Central memory CD4-positive, alpha-beta T cell (primary cell): ENCODE results near the gene XKR3.
"Not testable (repeated sequence)": the region's sequence is repeated elsewhere in the genome, so short reads cannot be mapped to it uniquely, and the experiment has no call there.

Experiments
- DNase-seq: peaks from one replicate; pipeline ENCODE4 v3.0.0; 2022

XKR3 gene

DNA sequence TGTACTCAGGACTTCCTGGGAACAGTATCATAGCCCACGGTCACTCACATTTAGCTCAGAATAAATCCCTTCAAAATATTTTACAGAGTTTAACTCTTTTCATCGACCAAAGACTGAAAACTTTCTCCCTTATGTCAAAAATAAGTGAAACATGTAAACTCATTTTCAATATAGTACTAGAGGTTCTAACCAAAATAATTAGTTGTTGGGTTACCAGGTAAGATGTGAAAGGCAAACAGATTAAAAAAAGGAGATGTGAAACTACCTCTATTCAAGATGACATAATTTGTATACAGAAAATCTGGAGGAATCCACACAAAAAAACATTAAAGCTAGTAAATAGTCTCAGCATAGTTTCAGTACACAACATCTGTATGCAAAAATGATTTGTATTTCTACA, 20.3 kb downstream of the XKR3 start:
- DNase-seq, result no peak

DNA sequence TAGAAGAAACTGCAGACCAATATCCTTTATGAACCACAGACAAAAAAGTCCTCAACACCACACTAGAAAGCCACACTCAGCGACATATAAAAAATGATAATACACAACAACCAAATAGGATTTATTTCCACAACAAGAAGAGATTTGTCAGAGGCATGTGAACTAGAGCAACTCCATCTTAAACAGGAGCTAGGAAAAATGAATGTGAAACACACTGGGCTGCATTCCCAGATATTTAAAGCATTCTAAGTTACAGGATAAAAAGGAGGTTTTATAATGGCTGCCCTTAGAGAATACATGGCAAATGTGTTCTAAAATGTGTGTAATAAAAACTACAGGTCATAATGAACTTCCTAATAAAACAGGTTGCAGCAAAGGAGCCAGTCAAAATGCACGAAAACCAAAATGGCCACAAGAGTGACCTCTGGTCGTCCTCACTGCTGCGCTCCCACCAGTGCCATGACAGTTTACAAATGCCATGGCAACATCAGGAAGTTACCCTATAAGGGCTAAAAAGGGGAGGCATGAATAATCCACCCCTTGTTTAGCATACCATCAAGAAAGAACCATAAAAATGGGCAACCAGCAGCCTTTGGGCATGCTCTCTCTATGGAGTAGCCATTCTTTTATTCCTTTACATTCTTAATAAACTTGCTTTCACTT, 21.8 kb downstream of the XKR3 start:
- no peak for DNase-seq

DNA sequence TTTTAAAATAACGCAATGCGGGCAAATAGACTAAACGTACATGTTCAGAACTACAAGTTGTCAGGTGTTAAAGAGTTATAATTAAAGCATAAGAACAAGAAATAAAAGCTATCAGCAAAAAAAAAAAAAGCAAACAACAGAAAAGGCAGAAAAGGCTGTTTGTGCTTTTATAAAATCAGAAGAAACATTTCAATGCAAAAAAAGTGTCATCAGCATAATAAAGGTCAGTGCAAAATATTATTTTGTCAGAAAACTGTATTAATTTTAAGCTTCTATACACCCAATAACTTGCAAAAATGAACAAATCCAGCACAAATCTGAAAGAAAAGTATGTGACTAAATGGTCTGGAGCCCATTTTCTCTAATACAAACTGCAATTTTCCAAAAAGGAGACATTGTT, 23.6 kb downstream of the XKR3 start:
- DNase-seq, result no peak

DNA sequence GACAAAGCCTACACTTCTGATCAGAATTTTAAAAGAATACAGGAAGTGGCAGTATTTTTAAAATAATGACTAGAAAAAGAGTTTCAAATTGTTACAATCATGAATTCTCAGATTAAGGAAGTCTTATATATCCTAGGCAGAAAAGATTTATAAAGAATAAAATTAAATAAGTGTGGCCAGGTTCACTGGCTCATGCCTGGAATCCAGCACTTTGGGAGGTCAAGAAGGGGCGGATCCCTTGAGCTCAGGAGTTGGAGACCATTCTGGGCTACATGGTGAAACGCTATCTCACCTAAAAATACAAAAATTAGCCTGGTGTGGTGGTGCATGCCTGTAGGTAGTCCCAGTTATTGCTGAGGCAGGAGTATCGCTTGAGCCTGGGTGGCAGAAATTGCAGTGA, 24.1 kb downstream of the XKR3 start:
- DNase-seq, result no peak

DNA sequence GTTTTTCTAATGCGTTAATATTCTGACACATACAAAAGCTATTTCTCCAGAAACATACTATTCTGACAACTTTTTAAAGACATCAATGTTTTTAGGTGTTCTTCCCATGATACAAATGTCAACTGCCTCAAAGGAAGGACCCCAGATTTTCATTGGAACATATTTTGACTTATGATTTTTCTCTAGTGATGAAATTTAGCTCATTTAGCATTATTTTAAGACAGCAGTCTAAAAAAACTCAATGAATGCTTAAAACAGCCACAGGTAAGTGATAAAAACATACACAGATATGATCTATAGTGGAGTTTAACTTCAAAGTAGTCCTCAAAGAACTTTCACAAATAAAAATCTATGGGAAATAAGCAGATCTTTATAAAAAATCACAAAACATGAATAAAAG, 24.9 kb downstream of the XKR3 start:
- DNase-seq, result no peak

DNA sequence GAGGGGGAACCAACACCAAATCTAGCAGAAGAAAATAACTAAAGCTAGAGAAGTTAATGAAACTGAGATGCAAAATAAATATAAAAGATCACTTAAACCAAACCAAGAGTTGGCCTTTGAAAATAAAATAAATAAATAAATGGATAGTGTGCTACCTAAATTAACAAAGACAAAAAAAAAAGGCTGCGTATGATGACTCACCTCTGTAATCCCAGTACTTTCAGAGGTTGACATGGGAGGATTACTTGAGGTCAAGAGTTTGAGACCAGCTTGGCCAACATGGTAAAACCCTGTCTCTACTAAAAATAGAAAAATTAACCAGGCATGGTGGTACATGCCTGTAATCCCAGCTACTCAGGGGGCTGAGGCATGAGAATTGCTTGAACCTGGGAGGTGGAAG, 29.7 kb downstream of the XKR3 start:
- DNase-seq, result not testable (repeated sequence)

DNA sequence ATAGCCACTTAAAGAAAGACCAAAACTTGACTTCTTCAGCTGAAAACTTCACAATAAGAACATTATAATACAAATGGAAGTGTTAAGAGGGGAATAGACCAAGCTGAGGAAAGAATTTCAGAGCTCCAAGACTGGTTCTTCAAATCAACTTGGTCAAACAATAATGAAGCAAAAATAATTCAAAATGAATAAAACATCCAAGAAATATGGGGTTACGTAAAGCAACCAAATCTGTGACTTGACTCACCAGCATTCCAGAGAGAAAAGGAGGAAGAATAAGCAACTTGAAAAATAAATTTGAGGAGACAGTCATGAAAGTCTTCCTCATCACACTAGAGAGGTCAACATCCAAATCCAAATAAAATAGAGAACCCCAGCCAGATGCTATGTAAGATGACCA, 31.4 kb downstream of the XKR3 start:
- DNase-seq, result no peak

DNA sequence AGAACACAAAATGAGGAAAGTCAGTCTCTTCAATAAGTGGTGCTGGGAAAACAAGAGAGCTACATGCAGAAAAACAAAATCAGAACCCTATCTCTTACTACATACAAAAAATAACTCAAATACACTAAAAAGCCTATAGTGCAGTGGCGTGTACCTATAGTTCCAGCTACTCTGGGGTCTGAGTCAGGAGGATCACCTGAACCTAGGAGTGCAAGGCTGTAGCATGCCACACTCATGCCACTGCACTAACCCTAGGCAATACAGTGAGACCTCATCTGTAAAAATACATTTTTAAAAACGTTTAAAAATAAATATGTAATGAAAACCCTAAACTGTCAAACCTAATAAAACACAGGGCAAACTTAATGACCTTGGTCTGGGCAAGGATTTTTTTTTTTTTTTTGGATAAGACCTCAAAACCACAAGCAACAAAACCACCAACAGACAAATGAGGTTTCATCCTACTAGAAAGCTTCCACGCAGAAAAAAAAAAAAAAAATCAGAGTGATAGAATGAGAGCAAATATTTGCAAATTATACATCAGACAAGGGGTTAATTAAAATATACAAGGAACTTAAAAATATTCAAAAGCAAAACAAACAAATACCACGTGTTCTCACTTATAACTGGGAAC, 35.2 kb downstream of the XKR3 start:
- no peak for DNase-seq

DNA sequence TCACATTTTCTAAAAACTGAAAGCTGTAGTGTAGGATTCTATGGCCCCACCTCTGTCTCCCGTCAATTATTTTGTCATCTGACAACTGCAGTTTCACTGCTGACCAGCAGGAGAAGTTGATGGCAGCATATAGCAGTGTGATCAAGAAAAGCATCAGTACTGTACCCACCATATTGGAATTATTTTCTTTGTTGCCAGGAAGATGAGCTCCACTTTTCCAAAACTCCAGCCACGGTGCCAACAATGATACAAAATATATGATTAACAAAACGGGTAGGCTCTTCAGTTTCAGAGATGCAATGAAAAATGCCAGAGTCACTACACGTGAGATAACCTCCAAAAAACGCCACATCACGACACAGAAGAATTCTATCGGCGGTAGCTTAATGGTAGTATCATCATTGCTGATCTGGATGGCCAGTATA, 41.3 kb downstream of the XKR3 start:
- DNase-seq, result no peak

DNA sequence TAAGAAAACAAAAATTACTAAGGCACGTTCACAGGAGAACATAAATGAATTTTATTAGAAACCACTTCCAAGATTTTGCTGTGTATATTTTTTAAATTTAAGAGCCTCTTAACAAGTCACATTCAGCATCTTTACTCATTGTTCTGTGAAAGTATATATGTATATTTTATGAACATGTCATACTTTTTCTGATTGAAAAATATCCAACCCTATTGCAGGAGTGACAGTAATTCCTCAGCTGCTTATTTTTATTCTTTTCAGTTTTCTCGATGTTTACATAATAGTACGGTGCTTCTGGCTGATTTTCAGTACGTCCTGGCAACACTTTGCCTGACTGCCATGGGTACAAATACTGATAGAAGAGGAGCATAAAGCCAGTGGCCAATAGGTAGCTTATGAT, 41.8 kb downstream of the XKR3 start:
- no peak for DNase-seq

DNA sequence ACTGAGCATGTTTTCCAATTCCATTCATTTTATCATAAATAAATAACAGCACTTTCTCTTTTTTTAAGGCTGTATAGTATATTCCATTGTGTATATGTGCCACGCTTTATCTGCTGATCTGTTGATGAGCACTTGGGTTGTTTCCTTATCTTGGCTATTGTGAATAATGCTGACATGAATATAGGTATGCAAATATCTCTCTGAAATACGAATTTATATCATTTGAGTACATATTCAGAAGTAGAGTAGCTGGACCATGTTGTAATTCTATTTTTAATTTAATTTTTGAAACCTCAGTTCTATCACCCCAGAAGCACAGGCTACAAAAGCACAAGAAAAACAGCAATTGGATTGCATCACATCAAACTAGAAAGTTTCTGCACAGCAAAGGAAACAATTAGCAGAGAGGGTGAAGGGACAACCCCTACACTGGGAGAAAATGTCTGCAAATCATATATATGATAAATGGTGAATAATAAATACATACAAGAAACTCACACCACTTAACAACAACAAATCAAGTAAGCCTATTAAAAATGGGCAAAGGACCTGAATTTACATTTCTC, 43.4 kb downstream of the XKR3 start:
- no peak for DNase-seq

DNA sequence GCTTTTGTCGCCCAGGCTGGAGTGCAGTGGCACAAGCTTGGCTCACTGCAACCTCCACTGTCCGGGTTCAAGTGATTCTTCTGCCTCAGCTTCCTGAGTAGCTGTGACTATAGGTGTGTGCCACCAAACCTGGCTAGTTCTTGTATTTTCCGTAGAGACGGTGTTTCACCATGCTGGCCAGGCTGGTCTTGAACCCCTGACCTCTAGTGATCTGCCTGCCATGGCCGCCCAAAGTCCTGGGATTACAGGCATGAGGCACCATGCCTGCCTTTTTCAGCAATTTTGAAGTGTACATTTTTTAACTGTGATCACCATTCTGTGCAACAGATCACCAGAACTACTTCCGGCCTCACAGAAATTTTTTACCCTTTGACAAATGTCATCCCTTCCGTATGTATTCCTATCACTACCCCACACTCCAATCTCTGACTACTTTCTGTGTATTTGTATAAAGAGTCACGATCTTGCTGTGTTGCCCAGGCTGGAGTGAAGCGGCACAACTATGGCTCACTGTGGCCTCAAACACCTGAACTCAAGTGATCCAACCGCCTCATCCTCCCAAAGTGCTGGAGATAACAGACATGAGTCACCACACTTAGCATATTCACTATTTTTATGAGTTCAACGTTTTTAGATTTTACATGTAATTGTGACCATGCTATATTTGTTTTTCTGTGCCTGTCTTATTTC, 44.0 kb downstream of the XKR3 start:
- no peak for DNase-seq

DNA sequence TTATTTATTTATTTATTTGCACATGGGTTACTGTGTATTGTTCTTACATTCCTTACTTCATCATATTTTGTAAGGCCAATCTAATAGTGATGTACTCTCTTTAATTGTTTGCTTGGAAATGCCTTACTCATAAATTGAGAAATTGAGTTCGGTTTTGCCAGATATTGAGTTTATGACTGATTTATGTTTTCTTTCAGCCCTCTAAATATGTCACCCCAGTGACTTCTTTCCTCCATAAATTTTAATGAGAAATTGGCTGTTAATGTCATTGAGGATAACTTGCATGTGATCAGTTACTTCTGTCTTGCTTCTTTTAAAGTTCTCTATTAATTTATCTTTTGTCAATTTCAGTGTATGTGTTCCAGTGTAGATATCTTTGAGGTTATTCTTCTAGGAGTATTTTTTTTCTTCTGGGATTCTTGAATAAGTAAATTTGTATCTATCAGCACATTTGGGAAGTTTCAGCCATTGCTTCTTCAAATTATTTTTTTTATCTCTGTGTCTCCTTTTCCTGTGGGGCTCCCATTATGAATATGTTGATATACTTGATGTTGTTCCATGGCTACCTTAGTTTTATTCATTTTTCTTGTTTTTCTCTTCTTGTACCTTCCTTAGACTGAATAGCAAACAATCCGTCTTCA, 47.8 kb downstream of the XKR3 start:
- no peak for DNase-seq

DNA sequence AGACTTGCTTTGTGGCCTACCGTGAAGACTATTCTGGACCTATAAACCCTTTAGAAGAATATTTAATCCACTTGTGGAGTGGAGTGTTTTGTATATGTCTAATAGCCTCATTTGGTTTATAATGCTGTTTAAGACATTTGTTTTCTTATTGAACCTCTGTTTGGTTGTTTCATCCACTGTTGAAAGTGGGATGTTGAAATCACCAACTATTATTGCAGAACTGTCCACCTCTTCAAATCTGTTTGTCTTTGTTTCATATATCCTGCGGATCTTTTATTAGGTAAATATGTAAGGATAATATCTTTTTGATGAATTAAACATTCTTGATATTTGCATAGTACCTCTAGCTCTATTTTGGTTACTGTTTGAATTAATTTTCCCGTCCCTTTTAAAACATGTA, 49.1 kb downstream of the XKR3 start:
- DNase-seq, result no peak

DNA sequence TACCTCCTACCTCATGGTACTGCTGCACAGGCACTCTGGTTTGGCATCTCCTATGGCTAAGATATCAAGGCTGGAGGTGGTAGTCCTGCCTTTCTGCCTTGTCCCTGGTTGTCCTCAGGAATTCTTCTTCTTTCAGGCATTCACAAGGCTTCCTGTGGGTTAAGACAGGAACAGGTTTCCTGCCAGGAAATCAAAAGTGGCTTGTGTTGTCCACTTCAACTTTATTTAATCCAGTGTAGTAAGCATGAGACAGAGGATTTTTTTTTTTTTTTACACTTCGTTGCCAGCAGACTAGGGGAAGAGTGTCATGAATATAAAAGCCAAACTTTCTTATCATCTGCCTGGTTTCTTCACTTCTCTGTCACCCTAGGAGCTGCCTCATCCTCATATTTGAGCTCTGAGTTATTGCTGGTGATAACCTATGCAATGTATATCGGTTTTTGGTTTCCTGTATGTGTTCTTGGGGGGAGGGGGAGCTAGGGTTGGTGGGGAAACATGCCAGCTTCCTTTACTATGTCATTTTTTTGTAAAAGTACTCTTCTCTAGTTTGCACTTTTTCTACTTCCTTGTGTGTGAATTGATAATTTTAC, 50.2 kb downstream of the XKR3 start:
- DNase-seq, result no peak

DNA sequence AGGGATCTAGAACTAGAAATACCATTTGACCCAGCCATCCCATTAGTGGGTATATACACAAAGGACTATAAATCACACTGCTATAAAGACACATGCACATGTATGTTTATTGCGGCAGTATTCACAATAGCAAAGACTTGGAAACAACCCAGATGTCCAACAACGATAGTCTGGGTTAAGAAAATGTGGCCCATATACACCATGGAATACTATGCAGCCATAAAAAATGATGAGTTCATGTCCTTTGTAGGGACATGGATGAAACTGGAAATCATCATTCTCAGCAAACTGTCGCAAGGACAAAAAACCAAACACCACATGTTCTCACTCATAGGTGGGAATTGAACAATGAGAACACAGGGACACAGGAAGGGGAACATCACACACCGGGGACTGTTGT, 53.6 kb downstream of the XKR3 start:
- not testable (repeated sequence) for DNase-seq

DNA sequence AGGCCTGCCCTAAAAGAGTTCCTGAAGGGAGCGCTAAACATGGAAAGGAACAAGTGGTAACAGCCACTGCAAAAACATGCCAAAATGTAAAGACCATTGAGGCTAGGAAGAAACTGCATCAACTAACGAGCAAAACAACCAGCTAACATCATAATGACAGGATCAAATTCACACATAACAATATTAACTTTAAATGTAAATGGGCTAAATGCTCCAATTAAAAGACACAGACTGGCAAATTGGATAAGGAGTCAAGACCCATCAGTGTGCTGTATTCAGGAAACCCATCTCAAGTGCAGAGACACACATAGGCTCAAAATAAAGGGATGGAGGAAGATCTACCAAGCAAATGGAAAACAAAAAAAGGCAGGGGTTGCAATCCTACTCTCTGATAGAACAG, 57.3 kb downstream of the XKR3 start:
- DNase-seq, result not testable (repeated sequence)

DNA sequence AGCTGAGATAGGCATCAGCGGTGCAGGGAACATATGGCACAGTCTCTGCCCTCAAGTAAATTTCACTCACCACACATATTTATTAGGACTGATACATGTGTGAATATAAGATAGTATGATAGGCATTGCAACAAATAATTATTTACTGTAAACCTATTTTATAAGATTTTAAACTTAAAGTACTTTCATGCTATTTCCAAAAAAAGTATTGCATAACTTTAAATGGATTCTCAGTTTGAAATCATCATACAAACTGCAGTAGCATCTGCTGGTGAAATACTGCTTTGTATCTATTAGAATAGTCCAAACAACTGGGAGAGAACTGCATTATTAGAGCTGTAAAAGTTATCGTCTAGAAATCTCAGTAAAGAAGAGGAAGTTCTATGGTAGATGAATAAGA, 63.0 kb downstream of the XKR3 start:
- DNase-seq, result not testable (repeated sequence)

DNA sequence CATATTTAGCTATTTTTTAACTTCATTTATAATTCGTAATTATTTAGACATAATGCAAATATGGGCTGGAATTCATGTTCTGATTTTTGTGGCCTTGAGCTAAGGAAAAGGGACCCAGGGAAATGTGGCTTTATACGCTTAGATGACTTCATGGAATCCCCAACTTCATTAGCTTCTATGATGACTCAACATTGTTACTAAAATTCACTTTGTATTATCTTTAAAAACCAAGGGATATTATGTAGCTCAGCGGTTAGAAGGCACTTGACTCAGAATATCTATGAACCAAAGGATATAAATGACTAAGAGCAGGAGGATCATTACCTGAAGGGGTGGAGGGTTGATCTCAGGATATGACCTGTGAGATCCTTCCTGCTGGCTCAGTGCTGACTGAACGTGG, 64.8 kb downstream of the XKR3 start:
- DNase-seq, result not testable (repeated sequence)

DNA sequence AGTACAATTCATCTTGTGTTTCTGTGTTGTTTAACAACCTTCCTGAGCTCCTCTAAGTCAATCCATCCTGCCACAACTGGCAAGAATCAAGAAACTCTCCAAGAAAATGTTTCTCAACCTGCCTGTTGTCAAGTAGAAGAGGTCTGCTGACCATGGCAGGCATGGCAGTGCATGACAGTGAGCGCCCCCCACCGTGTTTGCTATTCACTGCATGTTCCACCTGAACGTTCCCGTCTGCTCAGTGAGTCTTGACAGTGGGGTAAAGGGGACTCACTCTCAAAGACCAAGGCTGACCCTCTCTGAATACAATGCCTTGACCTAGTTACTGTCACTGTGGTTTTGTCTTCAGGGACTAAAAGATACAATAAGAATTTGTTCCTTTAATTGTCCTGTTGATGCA, 75.9 kb downstream of the XKR3 start:
- DNase-seq, result not testable (repeated sequence)

DNA sequence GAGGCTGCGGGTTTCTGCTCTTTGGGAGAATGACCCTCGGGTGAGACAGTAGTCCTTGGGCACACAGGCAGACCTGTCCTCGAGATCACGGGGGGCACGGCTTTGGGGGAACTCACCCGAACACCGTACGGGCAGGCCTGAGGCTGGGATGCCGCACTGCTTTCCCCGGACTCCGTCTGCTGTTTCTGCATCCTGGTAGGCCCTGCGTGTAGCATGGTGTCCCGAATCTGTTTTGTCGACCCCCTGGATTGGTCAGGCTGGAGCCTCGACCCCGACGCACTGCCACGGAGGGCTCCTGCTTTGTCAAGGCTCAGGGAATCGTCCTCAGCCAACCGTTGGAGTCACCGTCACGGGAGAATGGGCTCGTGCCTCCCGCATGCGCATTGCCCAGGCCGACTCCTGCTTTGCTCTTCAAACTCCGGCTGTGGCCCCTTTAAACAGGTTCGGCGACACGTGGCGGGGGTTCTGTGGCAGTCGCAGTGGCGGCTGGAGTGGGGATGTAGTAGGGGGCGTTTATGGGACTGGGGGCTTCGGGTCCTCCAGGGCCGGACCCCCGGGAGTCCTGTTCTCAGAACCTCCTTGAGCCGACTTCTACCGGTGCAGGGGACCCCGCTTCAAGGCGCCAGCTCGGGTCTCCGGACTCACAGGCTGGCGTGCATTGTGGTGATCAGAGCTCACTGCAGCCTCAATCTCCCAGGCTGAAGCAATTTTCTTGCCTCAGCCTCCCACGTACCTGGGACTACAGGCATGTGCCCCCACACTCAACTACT, 76.9 kb downstream of the XKR3 start:
- DNase-seq, result not testable (repeated sequence)
